Hepatocyte (in vitro differentiated cells): Measurements from ENCODE around the gene CNTNAP2. TPM values are rescaled to one million over a fixed set of nuclear protein-coding genes. Genes with fewer than 3 reads are reported as not detected.

Experiments used
- DNase-seq: peaks from one replicate; pipeline ENCODE4 v3.0.0-alpha.2; 2016; ENCODE audit warnings: low spot score
- H2AFZ ChIP-seq: fragments of 200-600 bp; sonication (generic); 2 replicates; pipeline ENCODE4 v1.6.0; 2016; ENCODE audit warnings: antibody characterized with exemption, mild to moderate bottlenecking
- H3K27ac ChIP-seq: fragments of 200-600 bp; sonication (generic); 2 replicates; pipeline ENCODE4 v1.5.1; 2016; ENCODE audit warnings: mild to moderate bottlenecking
- H3K27me3 ChIP-seq: fragments of 200-600 bp; sonication (generic); 2 replicates; pipeline ENCODE4 v1.6.1; 2016
- H3K36me3 ChIP-seq: fragments of 200-600 bp; sonication (generic); replicated peaks from 2 replicates; pipeline ENCODE4 v1.5.1; 2016; ENCODE audit warnings: low read depth; ENCODE audit not compliant: insufficient read depth
- H3K4me1 ChIP-seq: fragments of 200-600 bp; sonication (generic); 2 replicates; pipeline ENCODE4 v1.5.1; 2016; ENCODE audit warnings: mild to moderate bottlenecking, moderate library complexity; ENCODE audit not compliant: insufficient read depth
- H3K4me2 ChIP-seq: fragments of 200-600 bp; sonication (generic); 2 replicates; pipeline ENCODE4 v1.6.0; 2016
- H3K4me3 ChIP-seq: fragments of 200-600 bp; sonication (generic); 2 replicates; pipeline ENCODE4 v1.5.1; 2016; ENCODE audit warnings: mild to moderate bottlenecking
- H3K79me2 ChIP-seq: fragments of 200-600 bp; sonication (generic); 2 replicates; pipeline ENCODE4 v1.6.0; 2017; ENCODE audit warnings: mild to moderate bottlenecking
- H3K9me2 ChIP-seq: fragments of 200-600 bp; sonication (generic); replicated peaks from 2 replicates; pipeline ENCODE4 v1.6.0; 2017; ENCODE audit warnings: mild to moderate bottlenecking; ENCODE audit not compliant: insufficient read depth
- H3K9me3 ChIP-seq: fragments of 200-600 bp; sonication (generic); 2 replicates; pipeline ENCODE4 v1.5.1; 2016; ENCODE audit warnings: low read depth, mild to moderate bottlenecking
- H4K20me1 ChIP-seq: fragments of 200-600 bp; sonication (generic); 2 replicates; pipeline ENCODE4 v1.6.0; 2016; ENCODE audit warnings: mild to moderate bottlenecking; ENCODE audit not compliant: insufficient read depth, poor library complexity, severe bottlenecking
- EZH2 ChIP-seq: fragments of 200-600 bp; sonication (generic); IDR thresholded peaks from 2 replicates; pipeline ENCODE4 v1.6.1; 2016; ENCODE audit warnings: antibody characterized with exemption, mild to moderate bottlenecking, borderline replicate concordance
- EZH2phosphoT487 ChIP-seq: fragments of 200-600 bp; sonication (generic); IDR thresholded peaks from one replicate; pipeline ENCODE4 v1.6.1; 2018; ENCODE audit warnings: antibody characterized with exemption, mild to moderate bottlenecking, low read depth, moderate library complexity; ENCODE audit not compliant: unreplicated experiment, severe bottlenecking
- WGBS: methylation state at CpG from one replicate; pipeline ENCODE4 v1.1.6; 2016; ENCODE audit warnings: low lambda C conversion rate; ENCODE audit errors: missing lambda C conversion rate; 5-methylcytosine and 5-hydroxymethylcytosine counted together
- polyA plus RNA-seq: library from polyadenylated mRNA; unstranded; fragments of >200 nt; fragmentation: Nextera tagmentation; extraction: Ambion mirVana; gene quantifications from 2 replicates; pipeline ENCODE4 v1.2.1, GENCODE V29; 2016
- total RNA-seq: library from RNA; depleted of rRNA; stranded (reverse); fragments of >200 nt; gene quantifications from 2 replicates; pipeline ENCODE4 v1.2.3, GENCODE V29; 2014
- TF ChIP-seq, protein P1 (sequence below): fragments of 200-600 bp; sonication (generic); IDR thresholded peaks from 2 replicates; pipeline ENCODE4 v1.5.1; 2016; ENCODE audit warnings: antibody characterized with exemption, mild to moderate bottlenecking; ENCODE audit not compliant: poor library complexity

The CNTNAP2 gene
- total and polyA plus RNA-seq, 2 experiments from 2014 or later, result 7.5 to 14.7 TPM

DNA sequence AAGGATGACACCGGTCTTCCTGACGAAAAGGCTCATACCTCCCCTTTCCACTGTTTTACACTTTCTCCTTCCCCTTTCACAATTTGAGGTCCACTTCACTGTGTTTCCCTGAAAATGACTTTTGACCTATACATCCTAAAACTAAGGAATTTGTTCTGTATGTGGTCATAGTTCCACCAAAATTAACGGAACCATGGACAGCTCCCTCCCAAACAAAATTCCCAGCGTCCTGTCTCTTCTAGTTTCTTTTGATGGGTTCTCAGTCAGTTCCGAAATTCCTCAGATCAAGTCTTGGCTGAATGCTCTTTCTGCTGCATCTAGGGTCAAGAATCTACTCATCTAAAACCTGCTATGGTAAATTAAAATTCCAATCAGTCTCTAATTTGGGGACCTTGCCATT, 1191.9 kb downstream of the CNTNAP2 start:
- H3K27ac ChIP-seq, result no peak overlapping the region
- no peaks in the 10 kb centered on the region for H3K9me3 ChIP-seq
- TF ChIP-seq, protein P1, sequence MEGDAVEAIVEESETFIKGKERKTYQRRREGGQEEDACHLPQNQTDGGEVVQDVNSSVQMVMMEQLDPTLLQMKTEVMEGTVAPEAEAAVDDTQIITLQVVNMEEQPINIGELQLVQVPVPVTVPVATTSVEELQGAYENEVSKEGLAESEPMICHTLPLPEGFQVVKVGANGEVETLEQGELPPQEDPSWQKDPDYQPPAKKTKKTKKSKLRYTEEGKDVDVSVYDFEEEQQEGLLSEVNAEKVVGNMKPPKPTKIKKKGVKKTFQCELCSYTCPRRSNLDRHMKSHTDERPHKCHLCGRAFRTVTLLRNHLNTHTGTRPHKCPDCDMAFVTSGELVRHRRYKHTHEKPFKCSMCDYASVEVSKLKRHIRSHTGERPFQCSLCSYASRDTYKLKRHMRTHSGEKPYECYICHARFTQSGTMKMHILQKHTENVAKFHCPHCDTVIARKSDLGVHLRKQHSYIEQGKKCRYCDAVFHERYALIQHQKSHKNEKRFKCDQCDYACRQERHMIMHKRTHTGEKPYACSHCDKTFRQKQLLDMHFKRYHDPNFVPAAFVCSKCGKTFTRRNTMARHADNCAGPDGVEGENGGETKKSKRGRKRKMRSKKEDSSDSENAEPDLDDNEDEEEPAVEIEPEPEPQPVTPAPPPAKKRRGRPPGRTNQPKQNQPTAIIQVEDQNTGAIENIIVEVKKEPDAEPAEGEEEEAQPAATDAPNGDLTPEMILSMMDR, result no peak
- TF ChIP-seq EZH2, result no peak
- TF ChIP-seq EZH2phosphoT487, result no peak
- H3K4me1 ChIP-seq, result no peaks in the 10 kb centered on the region
- H3K79me2 ChIP-seq, result no peaks in the 10 kb centered on the region
- 77% methylated on average over 5 of the region's 5 CpGs for WGBS
- H4K20me1 ChIP-seq, result no peaks in the 10 kb centered on the region
- no peak overlapping the region for H3K4me2 ChIP-seq
- no peaks in the 10 kb centered on the region for H3K27me3 ChIP-seq
- H2AFZ ChIP-seq, result no peak overlapping the region
- no peaks in the 10 kb centered on the region for H3K9me2 ChIP-seq
- no peak for DNase-seq
- H3K4me3 ChIP-seq, result no peak overlapping the region
- no peaks in the 10 kb centered on the region for H3K36me3 ChIP-seq

DNA sequence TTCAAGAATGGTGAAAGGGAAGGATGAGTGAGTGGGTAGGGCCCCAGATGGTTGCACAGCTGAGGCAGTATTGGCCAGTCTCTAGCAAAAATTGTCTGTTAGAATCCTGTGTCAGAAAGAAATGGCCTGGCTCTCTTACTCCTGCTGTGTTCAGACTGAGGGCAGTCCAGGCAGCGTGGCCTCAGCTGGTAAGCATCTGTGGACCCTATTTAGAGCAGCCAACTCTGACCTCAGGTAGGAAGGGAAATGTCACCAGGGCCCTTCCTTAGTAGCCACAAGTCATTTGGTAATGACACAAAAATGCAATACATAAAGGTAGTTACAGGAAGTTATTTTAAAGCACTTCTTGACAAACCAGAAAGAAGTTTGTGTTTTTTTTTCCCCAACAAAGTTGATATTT, 1194.7 kb downstream of the CNTNAP2 start:
- Histone ChIP-seq H3K4me1 (no peaks in the 10 kb centered on the region), H2AFZ (no peak overlapping the region), H3K27ac (no peak overlapping the region), H3K27me3 (no peaks in the 10 kb centered on the region), H3K9me3 (no peaks in the 10 kb centered on the region), H4K20me1 (no peaks in the 10 kb centered on the region), H3K4me2 (no peak overlapping the region), H3K36me3 (no peaks in the 10 kb centered on the region), H3K9me2 (no peaks in the 10 kb centered on the region), H3K4me3 (no peak overlapping the region), H3K79me2 (no peaks in the 10 kb centered on the region)
- DNase-seq, result no peak
- TF ChIP-seq, protein P1, result no peak
- no peak for TF ChIP-seq EZH2
- no peak for TF ChIP-seq EZH2phosphoT487
- WGBS, result 82% methylated on average over 1 of the region's 1 CpG

DNA sequence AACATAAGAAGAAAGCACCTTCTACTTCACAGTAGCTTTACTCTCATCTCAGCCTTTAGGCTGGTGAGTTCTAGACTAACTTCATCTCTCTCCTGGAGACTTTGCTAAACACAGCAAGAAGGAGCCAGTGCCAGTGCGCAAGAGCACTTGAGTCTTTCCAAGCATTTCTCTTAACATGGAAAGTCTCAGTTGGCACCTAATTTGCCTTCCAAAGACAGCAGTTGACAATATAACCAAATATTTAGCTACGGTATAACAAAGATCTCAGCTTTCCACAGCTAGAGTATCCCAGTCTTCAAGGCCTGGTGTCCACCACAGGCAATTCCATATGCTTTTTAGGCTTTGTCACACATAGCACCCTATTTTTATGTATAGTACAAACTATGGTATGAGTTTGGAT, 1204.9 kb downstream of the CNTNAP2 start:
- Histone ChIP-seq H3K79me2 (no peaks in the 10 kb centered on the region), H2AFZ (no peak overlapping the region), H3K4me2 (no peak overlapping the region), H3K9me2 (no peaks in the 10 kb centered on the region), H4K20me1 (no peaks in the 10 kb centered on the region), H3K27ac (no peak overlapping the region), H3K36me3 (no peaks in the 10 kb centered on the region), H3K4me3 (no peak overlapping the region), H3K9me3 (no peaks in the 10 kb centered on the region), H3K27me3 (no peaks in the 10 kb centered on the region), H3K4me1 (no peaks in the 10 kb centered on the region)
- no peak for TF ChIP-seq EZH2phosphoT487
- 94% methylated on average over 2 of the region's 2 CpGs for WGBS
- no peak for DNase-seq

DNA sequence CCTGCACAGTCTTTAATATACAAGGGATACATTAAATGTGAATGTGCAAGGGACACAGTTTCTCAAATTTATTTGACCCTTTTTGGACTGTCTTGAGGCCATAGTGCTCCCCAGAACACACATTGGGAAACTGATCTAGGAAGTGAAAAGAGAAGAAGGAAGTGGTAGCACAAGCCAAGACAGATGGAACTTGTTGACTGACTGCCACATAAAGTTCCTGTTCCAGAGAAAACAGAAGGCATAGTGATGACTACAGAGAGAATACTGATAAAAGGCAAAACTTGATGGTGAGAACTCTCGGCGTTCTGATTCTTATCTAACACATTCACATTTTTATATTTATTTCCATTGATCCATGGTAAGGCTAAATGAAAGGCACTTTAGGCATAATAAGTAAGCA, 1216.4 kb downstream of the CNTNAP2 start:
- no peak overlapping the region for H2AFZ ChIP-seq
- H3K27ac ChIP-seq, result no peak overlapping the region
- no peaks in the 10 kb centered on the region for H3K9me3 ChIP-seq
- WGBS, result 66% methylated on average over 2 of the region's 2 CpGs
- no peaks in the 10 kb centered on the region for H4K20me1 ChIP-seq
- DNase-seq, result no peak
- no peaks in the 10 kb centered on the region for H3K79me2 ChIP-seq
- H3K4me2 ChIP-seq, result no peak overlapping the region
- H3K36me3 ChIP-seq, result no peaks in the 10 kb centered on the region
- H3K27me3 ChIP-seq, result no peaks in the 10 kb centered on the region
- H3K4me1 ChIP-seq, result no peaks in the 10 kb centered on the region
- TF ChIP-seq EZH2phosphoT487, result no peak
- no peak for TF ChIP-seq EZH2
- TF ChIP-seq, protein P1, result no peak
- H3K9me2 ChIP-seq, result no peaks in the 10 kb centered on the region
- H3K4me3 ChIP-seq, result no peak overlapping the region
